ENCODE measurements around the gene HOXA5. TPM values are rescaled to one million over a fixed set of nuclear protein-coding genes. Genes with fewer than 3 reads are reported as not detected.
A peak's percentile ranks its signal among the peaks of the same experiment; 100 is the strongest.

HOXA5 gene
- total and polyA plus RNA-seq, 2 of the 8 experiments (the other 6 are each of a cell fraction or from before 2014, with no cell fraction given), result not detected

- TF ChIP-seq CTCF (IDR thresholded peaks at IDR 0.05; ENCODE audit: control extremely low read depth in 1 of 3, insufficient read depth in 1 of 3, low read depth in 1 of 3, low read length in 3 of 3) (no peak), CBX5 (IDR thresholded peaks at IDR 0.05; ENCODE audit: low read depth, low read length) (no peak), KDM5A (IDR thresholded peaks at IDR 0.05; ENCODE audit: low read length) (no peak), CBX8 (IDR thresholded peaks at IDR 0.05; ENCODE audit: borderline replicate concordance, low read depth, low read length) (peak; percentile 97; the same call in 1 of the 2 replicates), ATF3 (IDR thresholded peaks at IDR 0.05; ENCODE audit: insufficient read depth, low read depth, low read length) (no peak), SUZ12 (IDR thresholded peaks at IDR 0.05; ENCODE audit: low read length) (peak; percentile 76), E2F6 (IDR thresholded peaks at IDR 0.05) (no peak)
Measured at GRCh38 chr7:27124096-27124901, 19.2 kb downstream of the HOXA5 start (continued).
